Cardiac fibroblast (primary cell): Measurements from ENCODE around the gene GOLT1B.

ENCODE experiments used
- DNase-seq, 2 donors: peaks; one replicate each; pipeline versions ENCODE4 v3.0.0 to v3.0.0-alpha.2; 2010; ENCODE audit warnings: low read depth in 2 of 2
- H3K4me3 ChIP-seq, 2 donors: replicated peaks in 1 of 2; 1 replicate in 1 of 2; 2 replicates in 1 of 2; pipeline ENCODE4 v1.5.1; 2011; ENCODE audit warnings: low read depth in 2 of 2, low read length in 2 of 2, mild to moderate bottlenecking in 2 of 2, moderate library complexity in 1 of 2
- TF ChIP-seq, protein P1 (sequence below): IDR thresholded peaks from one replicate; pipeline ENCODE4 v1.5.1; 2011; ENCODE audit warnings: low read depth, mild to moderate bottlenecking, low read length, inconsistent platforms

Gene GOLT1B

DNA sequence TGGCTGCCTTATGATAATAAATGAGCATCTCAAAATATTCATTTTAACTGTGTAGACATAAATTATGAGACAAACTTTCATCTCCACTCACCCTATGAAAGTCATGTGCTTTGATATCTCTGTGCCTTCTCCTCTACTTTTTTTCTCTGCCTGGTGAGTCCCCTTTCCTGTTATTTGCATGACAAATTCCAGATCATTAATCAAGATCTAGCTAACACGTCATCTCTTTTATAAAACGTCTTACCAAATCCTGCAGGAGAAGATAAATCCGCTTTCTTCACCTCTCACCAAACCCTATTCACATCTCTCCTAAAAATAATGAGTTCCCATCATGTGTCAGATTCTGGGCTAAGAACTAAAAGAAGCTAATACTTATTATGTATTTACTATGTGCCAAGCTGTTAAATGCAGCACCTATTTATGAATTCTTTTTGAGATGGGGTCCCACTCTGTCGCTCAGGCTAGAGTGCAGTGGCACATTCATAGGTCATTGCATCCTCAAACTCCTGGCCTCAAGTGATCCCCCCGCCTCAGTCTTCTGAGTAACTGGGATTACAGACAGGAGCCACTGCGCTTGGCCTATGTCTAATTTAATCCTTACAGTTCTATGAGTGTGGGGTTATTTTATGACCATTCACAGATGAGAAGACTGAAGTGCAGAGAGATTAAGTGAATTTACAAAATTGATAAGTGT is 51.2 kb downstream of the GOLT1B start:
- DNase-seq = no peak
- TF ChIP-seq, protein P1, sequence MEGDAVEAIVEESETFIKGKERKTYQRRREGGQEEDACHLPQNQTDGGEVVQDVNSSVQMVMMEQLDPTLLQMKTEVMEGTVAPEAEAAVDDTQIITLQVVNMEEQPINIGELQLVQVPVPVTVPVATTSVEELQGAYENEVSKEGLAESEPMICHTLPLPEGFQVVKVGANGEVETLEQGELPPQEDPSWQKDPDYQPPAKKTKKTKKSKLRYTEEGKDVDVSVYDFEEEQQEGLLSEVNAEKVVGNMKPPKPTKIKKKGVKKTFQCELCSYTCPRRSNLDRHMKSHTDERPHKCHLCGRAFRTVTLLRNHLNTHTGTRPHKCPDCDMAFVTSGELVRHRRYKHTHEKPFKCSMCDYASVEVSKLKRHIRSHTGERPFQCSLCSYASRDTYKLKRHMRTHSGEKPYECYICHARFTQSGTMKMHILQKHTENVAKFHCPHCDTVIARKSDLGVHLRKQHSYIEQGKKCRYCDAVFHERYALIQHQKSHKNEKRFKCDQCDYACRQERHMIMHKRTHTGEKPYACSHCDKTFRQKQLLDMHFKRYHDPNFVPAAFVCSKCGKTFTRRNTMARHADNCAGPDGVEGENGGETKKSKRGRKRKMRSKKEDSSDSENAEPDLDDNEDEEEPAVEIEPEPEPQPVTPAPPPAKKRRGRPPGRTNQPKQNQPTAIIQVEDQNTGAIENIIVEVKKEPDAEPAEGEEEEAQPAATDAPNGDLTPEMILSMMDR = no peak
- H3K4me3 ChIP-seq = no peak overlapping the region

DNA sequence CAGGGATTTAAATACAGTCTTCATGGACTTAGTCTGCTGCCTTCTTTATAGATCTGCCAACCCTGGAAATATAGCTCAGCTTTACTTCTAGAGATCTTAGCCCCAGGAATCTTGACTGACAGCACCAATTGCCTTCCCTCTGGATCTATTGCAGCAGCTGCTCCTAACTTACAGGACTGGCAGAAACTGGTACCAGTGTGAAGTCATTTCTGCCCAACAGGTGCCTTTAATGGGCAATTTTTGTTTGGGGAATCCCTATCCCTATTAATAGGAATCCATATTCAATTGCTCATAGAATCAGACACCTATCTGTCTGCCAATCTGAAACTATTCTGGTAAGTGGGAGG is 51.7 kb downstream of the GOLT1B start:
- DNase-seq = no peak
- TF ChIP-seq, protein P1 = no peak

DNA sequence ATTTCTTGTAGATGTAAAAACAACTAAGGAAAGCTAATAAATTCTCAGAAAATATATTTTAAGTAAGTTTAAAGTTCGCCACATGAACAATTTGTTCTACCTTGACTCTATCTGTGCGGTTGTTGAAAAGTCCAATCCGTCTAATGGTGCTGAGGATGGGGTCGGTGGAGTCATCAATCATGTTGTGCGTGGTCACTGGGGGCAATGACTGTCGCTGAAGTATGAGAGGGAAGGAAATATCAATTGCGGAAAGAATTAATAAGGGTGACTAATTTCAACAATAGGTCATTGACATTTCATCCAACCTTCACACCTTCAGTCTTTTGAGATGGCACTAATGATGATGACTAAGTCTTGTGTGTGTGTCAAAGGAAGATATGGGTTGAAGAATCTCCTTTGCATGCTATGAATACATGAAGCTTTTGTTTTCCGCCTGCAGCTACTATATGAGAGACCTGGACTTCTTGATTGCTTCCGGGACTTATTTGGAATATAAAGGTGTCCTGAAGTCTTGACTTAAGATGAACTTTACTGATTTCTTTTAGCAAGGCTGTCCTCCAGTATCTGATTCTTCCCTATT is 56.6 kb downstream of the GOLT1B start:
- H3K4me3 ChIP-seq = no peak overlapping the region
- TF ChIP-seq, protein P1 = no peak
- DNase-seq = no peak

More for the DNA sequence above, 51.7 kb downstream of the GOLT1B start:
- no peak overlapping the region for H3K4me3 ChIP-seq

DNA sequence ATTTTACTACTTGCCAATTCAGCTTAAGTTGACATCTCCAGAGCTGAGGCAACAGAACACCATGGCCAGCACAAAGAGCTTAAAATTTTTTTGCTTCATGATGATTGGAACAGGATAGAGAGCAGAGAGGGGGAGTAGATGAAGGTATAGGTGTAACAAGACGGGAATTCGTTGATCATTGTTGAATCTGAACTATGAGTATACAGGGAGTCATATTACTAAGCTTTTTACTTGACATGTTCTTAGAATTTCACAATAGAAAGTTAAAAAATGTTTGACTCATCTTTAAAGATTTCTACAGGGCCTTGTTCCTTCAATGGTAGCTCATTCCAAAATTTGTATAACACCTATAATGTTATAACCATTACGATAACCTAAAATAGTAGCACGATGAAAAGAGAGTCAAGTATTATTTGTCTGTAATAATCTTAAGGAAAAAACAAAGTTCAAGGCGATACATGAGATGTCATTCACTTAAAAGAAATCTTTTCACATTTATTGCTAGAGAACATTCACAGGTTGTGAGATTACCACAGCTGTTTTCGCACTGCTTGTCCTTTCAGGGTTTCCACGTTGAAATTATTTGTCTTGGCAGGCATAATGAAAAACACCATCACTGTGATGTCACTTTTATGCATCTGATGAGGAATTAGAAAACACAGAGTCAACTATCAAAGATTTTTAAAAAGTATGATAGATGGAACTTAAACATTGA is 58.4 kb downstream of the GOLT1B start:
- H3K4me3 ChIP-seq = no peak overlapping the region
- DNase-seq = peak; percentile 69 to 95
- TF ChIP-seq, protein P1 = no peak

DNA sequence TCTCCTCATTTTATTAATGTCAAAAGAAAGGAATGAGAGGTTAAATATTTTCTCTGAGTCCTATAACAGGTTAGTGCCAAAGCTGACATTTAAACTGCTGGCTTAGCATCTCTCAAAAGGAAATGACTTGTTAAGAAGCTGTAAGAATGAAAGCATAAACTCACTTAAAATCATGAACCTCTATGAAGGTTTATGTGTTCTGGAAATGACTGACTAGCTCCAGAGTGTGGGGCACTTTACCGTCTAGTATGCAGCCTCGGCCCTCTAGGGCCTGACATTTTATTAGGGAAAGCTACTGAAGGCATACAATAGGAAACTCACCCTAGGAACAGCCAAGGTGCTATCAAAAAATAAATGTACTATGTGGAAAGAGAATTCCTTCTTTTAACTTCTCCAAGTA is 59.6 kb downstream of the GOLT1B start:
- DNase-seq = peak in 1 of 2 donors; percentile 8
- TF ChIP-seq, protein P1 = no peak

DNA sequence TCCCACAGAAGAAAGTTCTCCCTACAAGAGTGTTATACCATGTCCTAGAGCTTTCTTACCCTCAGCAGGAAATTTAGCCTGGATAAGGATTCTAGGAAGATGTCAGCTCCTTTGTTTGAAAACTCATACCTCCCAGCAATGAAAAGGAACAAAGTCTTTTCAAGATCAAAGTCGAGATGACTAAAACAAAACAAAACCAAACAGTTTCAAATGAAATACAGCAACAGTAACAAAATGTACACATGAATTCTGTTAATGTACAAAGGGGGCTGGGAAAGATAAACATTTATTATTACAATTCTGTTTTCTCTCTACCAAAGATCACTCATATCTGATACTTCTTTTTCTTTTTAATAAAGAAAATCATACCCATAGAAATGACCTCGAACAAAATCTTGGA is 61.3 kb downstream of the GOLT1B start:
- no peak for DNase-seq
- TF ChIP-seq, protein P1 = no peak
- H3K4me3 ChIP-seq = no peak overlapping the region

More for the DNA sequence above, 59.6 kb downstream of the GOLT1B start:
- H3K4me3 ChIP-seq = no peak overlapping the region
